CD4-positive, CD25-positive, alpha-beta regulatory T cell (primary cell): ENCODE data around the gene KLHL42. TPM values are rescaled to one million over a fixed set of nuclear protein-coding genes. Genes with fewer than 3 reads are reported as not detected.

Experiments used
- ATAC-seq, 2 donors: fragments of 150-1000 bp; cut with Tn5 transposase; one replicate each; pipeline ENCODE4 v1.10.0; 2021; ENCODE audit warnings: low read depth in 2 of 2, moderate number of reproducible peaks in 2 of 2, moderate library complexity in 1 of 2
- DNase-seq, 3 donors: peaks; one replicate each; pipeline versions ENCODE4 v3.0.0 to v3.0.0-alpha.2; 2012 to 2022; ENCODE audit warnings: mixed read lengths in 1 of 3
- H3K27ac ChIP-seq: one replicate; pipeline ENCODE4 v1.7.0; 2013; ENCODE audit warnings: mild to moderate bottlenecking, low read length; ENCODE audit not compliant: insufficient read depth, poor library complexity, severe bottlenecking
- H3K27me3 ChIP-seq: one replicate; pipeline ENCODE4 v1.7.0; 2013; ENCODE audit warnings: low read length; ENCODE audit not compliant: control insufficient read depth, insufficient read depth
- H3K36me3 ChIP-seq: one replicate; pipeline ENCODE4 v1.7.0; 2013; ENCODE audit warnings: mild to moderate bottlenecking, low read length, moderate library complexity; ENCODE audit not compliant: control insufficient read depth, insufficient read depth
- H3K4me1 ChIP-seq: 2 replicates; pipeline ENCODE4 v1.7.0; 2013; ENCODE audit warnings: mild to moderate bottlenecking, low read length; ENCODE audit not compliant: insufficient read depth, control insufficient read depth, poor library complexity, severe bottlenecking
- H3K4me3 ChIP-seq: one replicate; pipeline ENCODE4 v1.7.0; 2013; ENCODE audit warnings: low read depth, mild to moderate bottlenecking, low read length, moderate library complexity
- H3K9me3 ChIP-seq, 2 experiments: 1 replicate in 1 of 2; 2 replicates in 1 of 2; pipeline ENCODE4 v1.7.0; 2013; ENCODE audit warnings: low read length in 2 of 2, mild to moderate bottlenecking in 1 of 2, moderate library complexity in 1 of 2; ENCODE audit not compliant: control insufficient read depth in 2 of 2
- H3K27ac Mint-ChIP-seq, 3 donors: one replicate each; pipeline ENCODE4 v1.8.0; 2020 to 2022; ENCODE audit warnings: mild to moderate bottlenecking in 3 of 3, mixed read lengths in 3 of 3, moderate library complexity in 2 of 3
- H3K27me3 Mint-ChIP-seq: one replicate; pipeline ENCODE4 v1.8.0; 2022; ENCODE audit warnings: mild to moderate bottlenecking, mixed read lengths
- H3K36me3 Mint-ChIP-seq: one replicate; pipeline ENCODE4 v1.8.0; 2020; ENCODE audit warnings: mixed read lengths
- H3K4me1 Mint-ChIP-seq, 4 donors: one replicate each; pipeline ENCODE4 v1.8.0; 2020 to 2022; ENCODE audit warnings: mixed read lengths in 4 of 4, mild to moderate bottlenecking in 1 of 4
- H3K4me3 Mint-ChIP-seq, 4 donors: one replicate each; pipeline ENCODE4 v1.8.0; 2020 to 2022; ENCODE audit warnings: mild to moderate bottlenecking in 4 of 4, mixed read lengths in 4 of 4, moderate library complexity in 3 of 4
- H3K9me3 Mint-ChIP-seq, 7 donors: one replicate each; pipeline ENCODE4 v1.8.0; 2020 to 2022; ENCODE audit warnings: mixed read lengths in 7 of 7, mild to moderate bottlenecking in 3 of 7, moderate library complexity in 2 of 7
- polyA plus RNA-seq, 4 donors: library from polyadenylated mRNA; unstranded; fragments of 300-500 nt; fragmentation: Illumina TruSeq; gene quantifications; one replicate each; pipeline ENCODE4 v1.2.3, GENCODE V29; 2021
- total RNA-seq: library from RNA; stranded (reverse); gene quantifications from one replicate; pipeline ENCODE4 v1.2.3, GENCODE V29; 2022

The KLHL42 gene
- total and polyA plus RNA-seq, 5 donors from 2014 or later, result 10.6 to 23.6 (median 14.2) TPM

DNA sequence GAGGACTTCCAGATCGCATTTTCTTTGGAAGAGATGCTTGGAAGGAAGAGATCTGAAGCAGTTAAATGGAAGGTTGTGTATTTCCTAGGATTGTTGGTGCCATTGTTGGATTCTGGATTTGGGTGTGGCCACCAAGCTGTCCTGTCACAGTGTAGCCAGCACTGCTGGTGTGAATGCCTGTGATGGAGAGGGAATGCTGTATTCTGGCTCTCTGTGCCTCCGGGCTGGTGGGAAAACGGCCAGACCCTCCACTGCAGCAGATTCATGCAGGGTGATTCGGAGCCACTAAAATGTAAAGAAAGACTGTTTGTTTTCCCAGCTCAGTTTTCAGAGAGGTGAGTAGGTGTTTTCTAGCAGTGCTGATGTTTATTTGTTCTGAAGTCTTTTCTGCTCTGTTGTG is 30.7 kb downstream of the KLHL42 start:
- no peaks in the 10 kb centered on the region for H3K9me3 Mint-ChIP-seq
- H3K36me3 Mint-ChIP-seq, result no peaks in the 10 kb centered on the region
- Histone ChIP-seq H3K4me3 (no peak overlapping the region), H3K27ac (no peak overlapping the region), H3K9me3 (no peaks in the 10 kb centered on the region), H3K4me1 (peaks cover 10% of the 10 kb centered on the region), H3K36me3 (no peaks in the 10 kb centered on the region), H3K27me3 (no peaks in the 10 kb centered on the region)
- peaks cover 15 to 44% (median 31%) of the 10 kb centered on the region in 4 donors for H3K4me1 Mint-ChIP-seq
- peaks cover 4% of the 10 kb centered on the region for H3K27me3 Mint-ChIP-seq
- H3K27ac Mint-ChIP-seq, result peak overlapping the region in 1 of 3 donors; percentile 53
- H3K4me3 Mint-ChIP-seq, result no peak overlapping the region
- DNase-seq, result no peak
- ATAC-seq, result no peak

DNA sequence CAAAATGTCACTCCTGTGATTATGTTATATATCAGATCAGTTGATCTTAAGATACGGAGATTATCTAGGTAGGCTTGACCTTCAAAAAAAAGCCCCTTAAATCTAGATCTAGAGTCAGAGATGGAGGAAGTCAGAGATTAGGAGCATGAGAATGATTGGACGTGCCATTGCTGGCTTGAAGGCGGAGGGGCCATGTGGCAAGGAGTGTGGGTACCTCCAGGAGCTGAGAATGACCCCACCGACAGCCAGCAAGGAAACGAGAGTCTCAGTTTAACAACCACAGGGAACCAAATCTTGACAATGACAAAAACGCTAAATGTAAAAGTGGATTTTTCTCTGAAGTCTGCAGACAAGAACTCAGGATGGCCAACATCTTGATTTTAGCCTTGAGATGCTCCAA is 32.5 kb downstream of the KLHL42 start:
- Histone ChIP-seq H3K27me3 (no peaks in the 10 kb centered on the region), H3K27ac (no peak overlapping the region)
- H3K27me3 Mint-ChIP-seq, result peaks cover 4% of the 10 kb centered on the region

DNA sequence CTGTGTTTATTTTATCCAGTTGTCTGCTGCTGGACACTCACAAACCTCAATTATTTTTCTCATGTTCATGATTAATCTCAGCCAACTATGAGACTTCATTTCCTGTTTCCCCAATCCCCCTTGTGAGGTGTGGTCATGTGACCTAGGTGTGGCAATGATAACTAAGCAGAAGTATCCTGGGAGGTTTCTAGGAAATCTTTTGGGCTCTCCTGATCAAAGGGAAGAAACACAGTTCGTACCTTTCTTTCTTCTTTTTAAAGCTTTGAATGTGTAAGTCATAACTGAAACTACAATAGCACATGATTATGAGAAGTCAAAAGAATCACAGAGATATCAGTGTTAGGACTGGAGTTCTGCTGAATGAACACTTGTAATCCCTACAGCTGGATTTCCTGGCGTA is 34.4 kb downstream of the KLHL42 start:
- Histone ChIP-seq H3K27ac (no peak overlapping the region), H3K4me1 (no peaks in the 10 kb centered on the region), H3K27me3 (no peaks in the 10 kb centered on the region), H3K4me3 (peak overlapping the region; percentile 46), H3K36me3 (no peaks in the 10 kb centered on the region), H3K9me3 (no peaks in the 10 kb centered on the region)
- peak in 1 of 3 donors; percentile 76 for DNase-seq
- peaks cover 8 to 24% (median 19%) of the 10 kb centered on the region in 4 donors for H3K4me1 Mint-ChIP-seq
- peaks cover 3% of the 10 kb centered on the region for H3K27me3 Mint-ChIP-seq
- H3K9me3 Mint-ChIP-seq, result no peaks in the 10 kb centered on the region
- no peak for ATAC-seq
- H3K36me3 Mint-ChIP-seq, result no peaks in the 10 kb centered on the region
- H3K27ac Mint-ChIP-seq, result peak overlapping the region in 2 of 3 donors; percentile 4 to 10
- H3K4me3 Mint-ChIP-seq, result peak overlapping the region in 2 of 4 donors; percentile 0 to 52

More for the DNA sequence above, 32.5 kb downstream of the KLHL42 start:
- peaks cover 8 to 29% (median 22%) of the 10 kb centered on the region in 4 donors for H3K4me1 Mint-ChIP-seq
- H3K4me3 Mint-ChIP-seq, result no peak overlapping the region
- H3K4me1 ChIP-seq, result peaks cover 1% of the 10 kb centered on the region
- no peak overlapping the region for H3K4me3 ChIP-seq
- no peaks in the 10 kb centered on the region for H3K9me3 Mint-ChIP-seq
- H3K9me3 ChIP-seq, result no peaks in the 10 kb centered on the region
- no peaks in the 10 kb centered on the region for H3K36me3 ChIP-seq
- no peak for DNase-seq
- no peaks in the 10 kb centered on the region for H3K36me3 Mint-ChIP-seq
- H3K27ac Mint-ChIP-seq, result no peak overlapping the region
- no peak for ATAC-seq

DNA sequence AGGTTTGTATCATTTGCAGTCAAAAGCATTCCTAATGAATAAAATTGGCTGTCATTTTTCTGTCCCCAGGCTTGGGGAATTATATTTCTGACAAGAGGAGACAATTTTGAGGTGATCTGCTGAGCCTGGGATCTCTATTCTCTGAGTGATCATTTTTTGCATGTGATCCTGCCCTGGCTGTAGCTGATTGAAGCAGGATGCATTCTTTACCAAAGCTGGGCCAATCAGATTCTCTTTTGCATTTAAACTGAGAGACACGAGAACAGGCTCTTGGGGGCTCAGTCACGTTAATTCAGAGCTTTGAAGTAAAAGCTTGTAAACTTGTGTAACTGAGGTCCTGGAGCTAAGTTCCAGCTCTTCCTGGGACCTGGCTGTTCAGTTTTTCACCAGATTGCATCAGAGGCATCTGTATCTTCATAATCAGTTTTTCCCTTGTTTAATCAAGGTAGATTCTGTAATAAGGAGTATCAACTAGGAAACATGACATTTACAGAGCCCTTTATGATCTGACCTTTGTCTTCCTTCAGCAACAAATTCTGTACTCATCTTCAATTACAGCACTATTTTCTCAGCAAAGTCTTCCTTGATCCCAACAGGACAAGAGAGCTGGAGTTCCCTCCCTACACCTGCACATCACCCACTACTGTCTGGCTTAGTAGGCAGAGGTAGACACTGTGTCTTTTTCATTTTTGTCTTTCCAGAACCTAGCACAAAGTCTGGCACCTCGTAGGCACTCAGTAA is 35.0 kb downstream of the KLHL42 start:
- DNase-seq, result peak in 1 of 3 donors; percentile 37
- H3K36me3 ChIP-seq, result no peaks in the 10 kb centered on the region
- Mint-ChIP-seq H3K9me3 (no peaks in the 10 kb centered on the region), H3K4me3 (peak overlapping the region in 1 of 4 donors; percentile 52), H3K36me3 (no peaks in the 10 kb centered on the region), H3K4me1 (peaks cover 8 to 24% (median 19%) of the 10 kb centered on the region in 4 donors), H3K27me3 (no peaks in the 10 kb centered on the region), H3K27ac (peak overlapping the region in 2 of 3 donors; percentile 4 to 40)
- H3K27ac ChIP-seq, result no peak overlapping the region
- no peaks in the 10 kb centered on the region for H3K4me1 ChIP-seq
- no peak overlapping the region for H3K4me3 ChIP-seq
- H3K27me3 ChIP-seq, result no peaks in the 10 kb centered on the region
- no peak for ATAC-seq
- no peaks in the 10 kb centered on the region for H3K9me3 ChIP-seq

DNA sequence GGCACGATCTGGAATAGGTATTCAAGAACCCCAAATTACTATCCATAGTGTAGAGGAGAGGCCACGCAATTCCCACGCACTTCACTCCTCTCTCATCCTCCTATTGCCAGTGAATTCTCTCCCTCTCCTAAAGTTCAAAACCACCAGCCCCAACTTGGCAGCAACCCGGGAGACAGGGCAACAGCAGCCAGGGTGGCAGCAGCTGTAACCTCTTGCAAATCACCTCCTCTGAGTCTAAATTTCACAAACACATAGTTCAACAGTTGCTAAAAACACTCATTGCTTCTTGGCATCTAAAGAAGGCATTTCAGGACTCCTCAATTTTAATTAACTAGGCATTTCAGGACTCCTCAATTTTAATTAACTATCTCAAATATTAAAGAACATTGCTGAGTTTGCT is 37.7 kb downstream of the KLHL42 start:
- peaks cover 23 to 36% (median 32%) of the 10 kb centered on the region in 4 donors for H3K4me1 Mint-ChIP-seq
- Histone ChIP-seq H3K9me3 (no peaks in the 10 kb centered on the region), H3K27ac (no peak overlapping the region), H3K4me1 (peaks cover 14% of the 10 kb centered on the region), H3K27me3 (no peaks in the 10 kb centered on the region), H3K36me3 (no peaks in the 10 kb centered on the region), H3K4me3 (no peak overlapping the region)
- peak overlapping the region in 1 of 4 donors; percentile 20 for H3K4me3 Mint-ChIP-seq
- H3K27ac Mint-ChIP-seq, result peak overlapping the region in 1 of 3 donors; percentile 42
- ATAC-seq (no peak), DNase-seq (no peak)
- H3K27me3 Mint-ChIP-seq, result no peaks in the 10 kb centered on the region
- H3K36me3 Mint-ChIP-seq, result no peaks in the 10 kb centered on the region
- H3K9me3 Mint-ChIP-seq, result no peaks in the 10 kb centered on the region

DNA sequence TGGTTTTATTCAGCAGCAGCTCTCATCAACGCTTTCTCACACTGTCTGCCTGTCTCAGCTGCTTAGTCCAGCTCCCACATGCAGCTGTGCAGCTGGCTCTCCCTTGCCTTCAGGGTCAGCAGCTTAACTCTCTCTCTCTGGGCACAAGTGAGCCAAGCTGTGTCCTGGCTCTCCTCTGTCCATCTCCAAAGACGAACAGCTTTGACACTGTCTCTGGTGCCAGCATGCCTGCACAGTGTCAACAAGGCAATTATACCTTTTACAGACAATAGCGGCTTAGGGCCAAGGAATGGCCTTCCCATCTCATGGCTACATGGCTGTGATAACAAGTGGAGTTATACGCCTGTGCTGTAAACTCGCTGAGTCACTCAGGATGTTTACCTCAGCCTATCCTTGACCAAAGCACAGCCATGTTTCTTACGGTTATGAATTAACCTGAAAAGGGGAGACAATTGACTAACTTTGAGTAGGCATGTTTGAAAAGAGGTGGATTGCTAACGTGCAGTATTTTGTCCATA is 38.4 kb downstream of the KLHL42 start:
- Histone ChIP-seq H3K4me3 (no peak overlapping the region), H3K36me3 (no peaks in the 10 kb centered on the region), H3K4me1 (peaks cover 18% of the 10 kb centered on the region), H3K27me3 (no peaks in the 10 kb centered on the region), H3K9me3 (no peaks in the 10 kb centered on the region), H3K27ac (no peak overlapping the region)
- H3K27ac Mint-ChIP-seq, result peak overlapping the region in 1 of 3 donors; percentile 35
- H3K4me1 Mint-ChIP-seq, result peaks cover 30 to 43% (median 38%) of the 10 kb centered on the region in 4 donors
- DNase-seq (no peak), ATAC-seq (no peak)
- no peaks in the 10 kb centered on the region for H3K36me3 Mint-ChIP-seq
- no peaks in the 10 kb centered on the region for H3K9me3 Mint-ChIP-seq
- no peaks in the 10 kb centered on the region for H3K27me3 Mint-ChIP-seq
- no peak overlapping the region for H3K4me3 Mint-ChIP-seq

DNA sequence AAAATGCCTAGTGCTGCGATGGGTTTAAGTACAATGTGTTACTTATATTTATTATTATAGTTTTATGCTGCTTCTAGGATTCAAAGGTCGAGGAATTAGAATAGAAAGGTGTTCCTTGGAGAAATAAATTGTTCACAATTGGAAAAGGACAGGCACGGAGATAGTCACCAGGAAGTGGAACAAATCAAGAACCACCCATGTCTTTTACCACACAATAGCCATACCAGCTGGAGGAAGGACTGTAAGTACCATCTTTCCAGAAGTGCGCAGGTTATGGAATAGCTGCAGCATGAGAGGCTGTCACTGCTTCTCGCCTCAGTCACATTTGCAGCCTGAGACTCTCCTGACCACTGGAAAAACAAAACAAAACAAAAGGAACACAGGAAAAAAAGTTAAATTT is 40.5 kb downstream of the KLHL42 start:
- Mint-ChIP-seq H3K9me3 (no peaks in the 10 kb centered on the region), H3K4me1 (peaks cover 36 to 41% (median 38%) of the 10 kb centered on the region in 4 donors), H3K27ac (no peak overlapping the region), H3K4me3 (no peak overlapping the region), H3K36me3 (no peaks in the 10 kb centered on the region), H3K27me3 (no peaks in the 10 kb centered on the region)
- no peak for DNase-seq
- Histone ChIP-seq H3K9me3 (no peaks in the 10 kb centered on the region), H3K4me3 (no peak overlapping the region), H3K27ac (no peak overlapping the region), H3K27me3 (no peaks in the 10 kb centered on the region), H3K36me3 (no peaks in the 10 kb centered on the region), H3K4me1 (peaks cover 24% of the 10 kb centered on the region)
- no peak for ATAC-seq
